ENCODE data around the gene LIG4. TPM values are rescaled to one million over a fixed set of nuclear protein-coding genes. Genes with fewer than 3 reads are reported as not detected.

LIG4 gene
- total RNA-seq, 1 donor from 2014 or later: 10.5 TPM

GRCh38 chr13:108210551-108210950 lies 4.8 kb downstream of the LIG4 start:
- Mint-ChIP-seq H3K27ac (ENCODE audit: unreplicated experiment) (no peak overlapping the region), H3K36me3 (ENCODE audit: low read depth) (peaks cover 23% of the 10 kb centered on the region), H3K27me3 (ENCODE audit: low read depth) (no peaks in the 10 kb centered on the region), H3K4me1 (peaks cover 8% of the 10 kb centered on the region), H3K4me3 (no peak overlapping the region), H3K9me3 (no peaks in the 10 kb centered on the region)
- no peak for DNase-seq (ENCODE audit: low read depth, low spot score)
- no peak for TF ChIP-seq CTCF (conservative IDR thresholded peaks at IDR 0.05)

GRCh38 chr13:108200781-108201398 lies 14.4 kb downstream of the LIG4 start:
- no peak for TF ChIP-seq CTCF (conservative IDR thresholded peaks at IDR 0.05)
- Mint-ChIP-seq H3K27ac (ENCODE audit: unreplicated experiment) (no peak overlapping the region), H3K4me3 (no peak overlapping the region), H3K36me3 (ENCODE audit: low read depth) (no peaks in the 10 kb centered on the region), H3K27me3 (ENCODE audit: low read depth) (peaks cover 15% of the 10 kb centered on the region), H3K4me1 (no peaks in the 10 kb centered on the region), H3K9me3 (peaks cover 8% of the 10 kb centered on the region)
- no peak for DNase-seq (ENCODE audit: low read depth, low spot score)

GRCh38 chr13:108195861-108196260 lies 19.5 kb downstream of the LIG4 start:
- Mint-ChIP-seq H3K9me3 (peaks cover 4% of the 10 kb centered on the region), H3K4me3 (no peak overlapping the region), H3K36me3 (ENCODE audit: low read depth) (no peaks in the 10 kb centered on the region), H3K4me1 (no peaks in the 10 kb centered on the region), H3K27me3 (ENCODE audit: low read depth) (peaks cover 4% of the 10 kb centered on the region), H3K27ac (ENCODE audit: unreplicated experiment) (no peak overlapping the region)
- TF ChIP-seq CTCF (conservative IDR thresholded peaks at IDR 0.05): no peak
- DNase-seq (ENCODE audit: low read depth, low spot score): no peak

- Mint-ChIP-seq H3K4me3 (no peak overlapping the region), H3K9me3 (peaks cover 5% of the 10 kb centered on the region), H3K27me3 (ENCODE audit: low read depth) (peaks cover 4% of the 10 kb centered on the region), H3K36me3 (ENCODE audit: low read depth) (no peaks in the 10 kb centered on the region), H3K4me1 (no peaks in the 10 kb centered on the region), H3K27ac (ENCODE audit: unreplicated experiment) (no peak overlapping the region)
- no peak for TF ChIP-seq CTCF (conservative IDR thresholded peaks at IDR 0.05)
- DNase-seq (ENCODE audit: low read depth, low spot score): no peak
Measured at GRCh38 chr13:108195146-108195545, 20.2 kb downstream of the LIG4 start.

- Mint-ChIP-seq H3K27me3 (ENCODE audit: low read depth) (peaks cover 4% of the 10 kb centered on the region), H3K27ac (ENCODE audit: unreplicated experiment) (no peak overlapping the region), H3K4me1 (no peaks in the 10 kb centered on the region), H3K9me3 (peaks cover 9% of the 10 kb centered on the region), H3K4me3 (no peak overlapping the region), H3K36me3 (ENCODE audit: low read depth) (no peaks in the 10 kb centered on the region)
- no peak for DNase-seq (ENCODE audit: low read depth, low spot score)
- no peak for TF ChIP-seq CTCF (conservative IDR thresholded peaks at IDR 0.05)
Measured at GRCh38 chr13:108194435-108194936, 20.9 kb downstream of the LIG4 start.
